Measurements from ENCODE around the gene UBXN11. TPM values are rescaled to one million over a fixed set of nuclear protein-coding genes. Genes with fewer than 3 reads are reported as not detected.

The UBXN11 gene
- total and polyA plus RNA-seq, 2 of the 13 experiments (the other 11 are each of a cell fraction or from before 2014, with no cell fraction given): 9.3 to 10.4 TPM

DNA sequence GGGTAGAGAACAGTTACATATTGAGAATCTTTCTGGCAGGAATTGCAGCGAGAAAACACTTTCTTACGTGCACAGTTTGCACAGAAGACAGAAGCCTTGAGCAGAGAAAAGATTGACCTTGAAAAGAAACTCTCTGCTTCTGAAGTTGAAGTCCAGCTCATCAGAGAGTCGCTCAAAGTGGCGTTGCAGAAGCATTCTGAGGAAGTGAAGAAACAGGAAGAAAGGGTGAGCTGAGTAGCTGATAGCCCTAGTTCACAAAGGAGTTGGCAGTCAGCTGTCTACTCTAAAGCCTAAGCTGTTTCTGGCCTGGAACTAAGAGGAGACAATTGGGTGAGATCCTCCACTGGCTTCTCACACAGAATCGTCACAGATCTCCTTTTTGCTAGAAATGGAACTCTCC, 46.9 kb downstream of the UBXN11 start:
- DNase-seq (ENCODE audit: low spot score) (no peak), ATAC-seq (no peak), FAIRE-seq (no peak)
- ChIA-PET CTCF (ENCODE audit: low intra/inter-chr PET ratio, low total read pairs) (no interaction called here), POLR2A (no interaction called here)
- H3K27ac ChIP-seq (ENCODE audit: extremely low read length, insufficient read depth, low read length): no peak overlapping the region
- H3K4me1 ChIP-seq (ENCODE audit: insufficient read depth, low read length): no peaks in the 10 kb centered on the region
- in situ Hi-C loops (cut with HindIII; ENCODE audit: extremely low pct_ligation_motif_present, low pct_unique_long_range_greater_than_20kb) (no loop called here), intact Hi-C loops (cut with micrococcal nuclease; ENCODE audit: unreplicated experiment) (no loop called here)
- H3K4me3 ChIP-seq (replicated peaks in 1 of 3; ENCODE audit: insufficient read depth in 1 of 3, low read depth in 2 of 3, low read length in 3 of 3): no peak overlapping the region
- TF ChIP-seq JUND (CRISPR knock-in tag; IDR thresholded peaks at IDR 0.05) (no peak), ZNF772 (CRISPR knock-in tag; IDR thresholded peaks at IDR 0.05) (no peak), ZZZ3 (CRISPR knock-in tag; IDR thresholded peaks at IDR 0.05; ENCODE audit: borderline replicate concordance) (no peak), ZKSCAN1 (IDR thresholded peaks at IDR 0.05; ENCODE audit: low read length) (no peak), SNRNP70 (IDR thresholded peaks at IDR 0.05; ENCODE audit: low read depth, low read length) (no peak), MEF2D (CRISPR knock-in tag; IDR thresholded peaks at IDR 0.05) (no peak), CBX5 (CRISPR knock-in tag; IDR thresholded peaks at IDR 0.05; ENCODE audit: borderline replicate concordance) (no peak), ZNF264 (CRISPR knock-in tag; IDR thresholded peaks at IDR 0.05) (no peak), NR2C2 (CRISPR knock-in tag; IDR thresholded peaks at IDR 0.05; ENCODE audit: borderline replicate concordance) (no peak), ZFP36L2 (CRISPR knock-in tag; IDR thresholded peaks at IDR 0.05) (no peak), ZNF75D (CRISPR knock-in tag; IDR thresholded peaks at IDR 0.05; ENCODE audit: borderline replicate concordance) (no peak)
- TF ChIP-seq, protein P1, sequence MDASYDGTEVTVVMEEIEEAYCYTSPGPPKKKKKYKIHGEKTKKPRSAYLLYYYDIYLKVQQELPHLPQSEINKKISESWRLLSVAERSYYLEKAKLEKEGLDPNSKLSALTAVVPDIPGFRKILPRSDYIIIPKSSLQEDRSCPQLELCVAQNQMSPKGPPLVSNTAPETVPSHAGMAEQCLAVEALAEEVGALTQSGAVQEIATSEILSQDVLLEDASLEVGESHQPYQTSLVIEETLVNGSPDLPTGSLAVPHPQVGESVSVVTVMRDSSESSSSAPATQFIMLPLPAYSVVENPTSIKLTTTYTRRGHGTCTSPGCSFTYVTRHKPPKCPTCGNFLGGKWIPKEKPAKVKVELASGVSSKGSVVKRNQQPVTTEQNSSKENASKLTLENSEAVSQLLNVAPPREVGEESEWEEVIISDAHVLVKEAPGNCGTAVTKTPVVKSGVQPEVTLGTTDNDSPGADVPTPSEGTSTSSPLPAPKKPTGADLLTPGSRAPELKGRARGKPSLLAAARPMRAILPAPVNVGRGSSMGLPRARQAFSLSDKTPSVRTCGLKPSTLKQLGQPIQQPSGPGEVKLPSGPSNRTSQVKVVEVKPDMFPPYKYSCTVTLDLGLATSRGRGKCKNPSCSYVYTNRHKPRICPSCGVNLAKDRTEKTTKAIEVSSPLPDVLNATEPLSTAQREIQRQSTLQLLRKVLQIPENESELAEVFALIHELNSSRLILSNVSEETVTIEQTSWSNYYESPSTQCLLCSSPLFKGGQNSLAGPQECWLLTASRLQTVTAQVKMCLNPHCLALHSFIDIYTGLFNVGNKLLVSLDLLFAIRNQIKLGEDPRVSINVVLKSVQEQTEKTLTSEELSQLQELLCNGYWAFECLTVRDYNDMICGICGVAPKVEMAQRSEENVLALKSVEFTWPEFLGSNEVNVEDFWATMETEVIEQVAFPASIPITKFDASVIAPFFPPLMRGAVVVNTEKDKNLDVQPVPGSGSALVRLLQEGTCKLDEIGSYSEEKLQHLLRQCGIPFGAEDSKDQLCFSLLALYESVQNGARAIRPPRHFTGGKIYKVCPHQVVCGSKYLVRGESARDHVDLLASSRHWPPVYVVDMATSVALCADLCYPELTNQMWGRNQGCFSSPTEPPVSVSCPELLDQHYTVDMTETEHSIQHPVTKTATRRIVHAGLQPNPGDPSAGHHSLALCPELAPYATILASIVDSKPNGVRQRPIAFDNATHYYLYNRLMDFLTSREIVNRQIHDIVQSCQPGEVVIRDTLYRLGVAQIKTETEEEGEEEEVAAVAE (CRISPR knock-in tag; IDR thresholded peaks at IDR 0.05; ENCODE audit: borderline replicate concordance): no peak
- TF ChIP-seq, protein P2, sequence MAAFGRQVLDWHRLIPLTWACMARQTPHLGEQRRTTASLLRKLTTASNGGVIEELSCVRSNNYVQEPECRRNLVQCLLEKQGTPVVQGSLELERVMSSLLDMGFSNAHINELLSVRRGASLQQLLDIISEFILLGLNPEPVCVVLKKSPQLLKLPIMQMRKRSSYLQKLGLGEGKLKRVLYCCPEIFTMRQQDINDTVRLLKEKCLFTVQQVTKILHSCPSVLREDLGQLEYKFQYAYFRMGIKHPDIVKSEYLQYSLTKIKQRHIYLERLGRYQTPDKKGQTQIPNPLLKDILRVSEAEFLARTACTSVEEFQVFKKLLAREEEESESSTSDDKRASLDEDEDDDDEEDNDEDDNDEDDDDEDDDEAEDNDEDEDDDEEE (CRISPR knock-in tag; IDR thresholded peaks at IDR 0.05): no peak
- TF ChIP-seq, protein P3, sequence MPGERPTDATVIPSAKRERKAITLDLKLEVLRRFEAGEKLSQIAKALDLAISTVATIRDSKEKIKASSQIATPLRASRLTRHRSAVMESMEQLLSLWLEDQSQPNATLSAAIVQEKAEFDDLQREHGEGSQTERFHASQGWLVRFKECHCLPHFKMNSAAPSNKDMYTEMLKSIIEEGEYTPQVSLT (CRISPR knock-in tag; IDR thresholded peaks at IDR 0.05; ENCODE audit: borderline replicate concordance, low read depth): no peak
- H3K9ac ChIP-seq (ENCODE audit: insufficient read depth, low read depth, low read length): no peak overlapping the region
- no peak overlapping the region for H2AFZ ChIP-seq (ENCODE audit: low read length)
- H3K79me2 ChIP-seq (ENCODE audit: insufficient read depth, low read length): no peaks in the 10 kb centered on the region
- H3K9me3 ChIP-seq (ENCODE audit: low read length): no peaks in the 10 kb centered on the region
- H3K4me2 ChIP-seq (ENCODE audit: low read depth, low read length): no peak overlapping the region
- peaks cover 20 to 77% of the 10 kb centered on the region in 2 experiments for H3K36me3 ChIP-seq (replicated peaks in 1 of 2; ENCODE audit: control insufficient read depth in 1 of 2, insufficient read depth in 2 of 2, low read length in 2 of 2)
- H3K27me3 ChIP-seq (ENCODE audit: control insufficient read depth in 1 of 2, insufficient read depth in 2 of 2, low read length in 2 of 2): no peaks in the 10 kb centered on the region
- 100% methylated on average over 5 of the region's 5 CpGs for WGBS (ENCODE audit: low lambda C conversion rate)
- no TSS peak for BruUV-seq (replicated peaks)
- no peaks in the 10 kb centered on the region for H4K20me1 ChIP-seq (ENCODE audit: insufficient read depth, low read length)
